Mucosa of descending colon (tissue), 3 donors: Measurements from ENCODE around the gene GABBR2. TPM values are rescaled to one million over a fixed set of nuclear protein-coding genes. Genes with fewer than 3 reads are reported as not detected.
A peak's percentile ranks its signal among the peaks of the same experiment; 100 is the strongest.
"Not testable (repeated sequence)": the region's sequence is repeated elsewhere in the genome, so short reads cannot be mapped to it uniquely, and the experiment has no call there.

Experiments used
- ATAC-seq: fragments of 200-7000 bp; cut with Tn5 transposase; one replicate; pipeline ENCODE4 v1.9.1; 2020; ENCODE audit warnings: mild to moderate bottlenecking, moderate library complexity
- DNase-seq, 3 donors: peaks; one replicate each; pipeline ENCODE4 v3.0.0-alpha.2; 2020
- H3K36me3 ChIP-seq: fragments of 200-600 bp; one replicate; pipeline ENCODE4 v1.8.0; 2021; ENCODE audit warnings: low read depth, mild to moderate bottlenecking
- H3K4me1 ChIP-seq: fragments of 200-600 bp; one replicate; pipeline ENCODE4 v1.8.0; 2021; ENCODE audit warnings: low read depth, mild to moderate bottlenecking
- H3K4me3 ChIP-seq: fragments of 200-600 bp; one replicate; pipeline ENCODE4 v1.8.0; 2021; ENCODE audit warnings: mild to moderate bottlenecking
- H3K9me3 ChIP-seq: fragments of 200-600 bp; one replicate; pipeline ENCODE4 v1.8.0; 2021; ENCODE audit warnings: mild to moderate bottlenecking
- CTCF ChIP-seq: fragments of 200-600 bp; IDR thresholded peaks from one replicate; pipeline ENCODE4 v1.8.0; 2022; ENCODE audit warnings: antibody characterized with exemption, mild to moderate bottlenecking
- intact Hi-C, 2 donors: fragments of 100-400 bp; cut with DNase I in 1 of 2; cut with micrococcal nuclease in 1 of 2; formaldehyde crosslinking; loops; one replicate each; pipeline versions ENCODE4 v1.11.0 to v1.11.1; 2022; cut with DNase I, micrococcal nuclease
- total RNA-seq, 3 donors: library from RNA; stranded (reverse); fragmentation: NEBNext Ultra II Directional in 2 of 3; extraction: Animal tissue kit (Norgen Biotek cat#: 25700) in 2 of 3; gene quantifications; one replicate each; pipeline versions ENCODE4 v1.2.1 to v1.2.4, GENCODE V29; 2021 to 2023
- donor health status: DM: no; HTN: no; CAD: no; lungs with moderate emphysema.
- donor health status: DM: no; HTN: no; CAD: no.
- donor health status: DM: no; HTN: yes; CAD: no.

The GABBR2 gene
- total RNA-seq, 3 donors from 2014 or later: 0.35 TPM; not detected in 2

GRCh38 chr9:98594546-98595160 is 114.1 kb downstream of the GABBR2 start:
- Histone ChIP-seq H3K9me3 (no peaks in the 10 kb centered on the region), H3K36me3 (no peaks in the 10 kb centered on the region), H3K4me3 (no peak overlapping the region), H3K4me1 (no peaks in the 10 kb centered on the region)
- intact Hi-C loops: no loop called here
- TF ChIP-seq CTCF: no peak
- DNase-seq (no peak), ATAC-seq (peak; percentile 29)

- H3K4me1 ChIP-seq: no peaks in the 10 kb centered on the region
- no peaks in the 10 kb centered on the region for H3K9me3 ChIP-seq
- no peaks in the 10 kb centered on the region for H3K36me3 ChIP-seq
- no peak for TF ChIP-seq CTCF
- intact Hi-C loops: no loop called here
- DNase-seq (no peak), ATAC-seq (no peak)
- H3K4me3 ChIP-seq: no peak overlapping the region
These were observed 115.1 kb downstream of the GABBR2 start for GRCh38 chr9:98593354-98594253.

- Histone ChIP-seq H3K4me1 (no peaks in the 10 kb centered on the region), H3K9me3 (no peaks in the 10 kb centered on the region), H3K4me3 (no peak overlapping the region), H3K36me3 (no peaks in the 10 kb centered on the region)
- no peak for TF ChIP-seq CTCF
- ATAC-seq: no peak
- intact Hi-C loops: no loop called here
- no peak for DNase-seq
These were observed 117.0 kb downstream of the GABBR2 start for GRCh38 chr9:98591696-98592095.

- no peaks in the 10 kb centered on the region for H3K36me3 ChIP-seq
- no peak for ATAC-seq
- TF ChIP-seq CTCF: no peak
- H3K4me3 ChIP-seq: no peak overlapping the region
- intact Hi-C loops: no loop called here
- H3K9me3 ChIP-seq: no peaks in the 10 kb centered on the region
- H3K4me1 ChIP-seq: no peaks in the 10 kb centered on the region
- no peak for DNase-seq
These were observed 118.6 kb downstream of the GABBR2 start for GRCh38 chr9:98590101-98590500.

GRCh38 chr9:98589102-98589501 is 119.6 kb downstream of the GABBR2 start:
- no peaks in the 10 kb centered on the region for H3K36me3 ChIP-seq
- no peaks in the 10 kb centered on the region for H3K9me3 ChIP-seq
- intact Hi-C loops: no loop called here
- ATAC-seq (no peak), DNase-seq (no peak)
- H3K4me1 ChIP-seq: no peaks in the 10 kb centered on the region
- no peak overlapping the region for H3K4me3 ChIP-seq
- no peak for TF ChIP-seq CTCF

GRCh38 chr9:98584853-98585438 is 123.8 kb downstream of the GABBR2 start:
- ATAC-seq, H3K4me3 ChIP-seq, intact Hi-C loops, H3K4me1 ChIP-seq, H3K36me3 ChIP-seq, DNase-seq, H3K9me3 ChIP-seq: not testable (repeated sequence)
